GM13977 (cell line): ENCODE measurements around the gene SIX2.

Experiments
- DNase-seq: peaks from one replicate; pipeline ENCODE4 v3.0.0; 2012; ENCODE audit warnings: low spot score
- in situ Hi-C: fragments of 300-500 bp; cut with MboI; formaldehyde crosslinking; loops from one replicate; pipeline ENCODE4 v1.12.0; 2022; ENCODE audit warnings: low sequenced_read_pairs, low pct_unique_long_range_greater_than_20kb, mixed read lengths, inconsistent platforms; ENCODE audit not compliant: unreplicated experiment
- TF ChIP-seq, protein P1 (sequence below): IDR thresholded peaks from 2 replicates; pipeline ENCODE4 v1.5.1; 2012; ENCODE audit warnings: mild to moderate bottlenecking, control low read depth; ENCODE audit not compliant: insufficient read depth; ENCODE audit errors: extremely low read depth, missing control alignments

SIX2 gene

DNA sequence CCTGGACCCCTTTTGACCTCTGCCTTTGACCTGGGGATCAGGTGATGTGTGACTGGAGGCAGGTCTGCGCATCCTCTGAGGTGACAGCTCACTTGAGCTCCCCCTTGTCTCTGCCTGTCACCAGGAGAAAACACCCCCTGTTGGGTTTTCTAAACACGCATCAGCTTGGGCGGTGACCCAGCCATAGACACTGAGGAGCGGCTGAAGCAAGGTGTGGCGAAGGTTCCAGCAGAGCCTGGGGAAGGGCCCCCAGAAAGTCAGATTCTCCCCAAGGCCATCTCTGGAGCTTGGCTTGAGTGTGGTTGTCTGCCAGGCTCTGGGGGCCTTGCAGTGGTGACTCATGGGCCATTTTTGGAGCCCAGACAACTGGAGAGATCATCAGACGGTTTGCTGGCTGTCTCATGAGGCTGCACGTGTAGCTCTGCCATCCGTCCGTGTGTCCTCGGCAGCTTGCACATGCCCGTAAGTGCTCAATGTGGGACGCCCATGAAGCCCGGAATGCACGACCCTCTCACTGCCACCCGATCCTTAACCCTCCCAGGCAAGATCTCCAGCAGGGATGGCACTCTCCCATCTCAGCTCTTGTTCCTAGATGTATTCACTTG, 38.3 kb downstream of the SIX2 start:
- in situ Hi-C loops: no loop called here
- TF ChIP-seq, protein P1, sequence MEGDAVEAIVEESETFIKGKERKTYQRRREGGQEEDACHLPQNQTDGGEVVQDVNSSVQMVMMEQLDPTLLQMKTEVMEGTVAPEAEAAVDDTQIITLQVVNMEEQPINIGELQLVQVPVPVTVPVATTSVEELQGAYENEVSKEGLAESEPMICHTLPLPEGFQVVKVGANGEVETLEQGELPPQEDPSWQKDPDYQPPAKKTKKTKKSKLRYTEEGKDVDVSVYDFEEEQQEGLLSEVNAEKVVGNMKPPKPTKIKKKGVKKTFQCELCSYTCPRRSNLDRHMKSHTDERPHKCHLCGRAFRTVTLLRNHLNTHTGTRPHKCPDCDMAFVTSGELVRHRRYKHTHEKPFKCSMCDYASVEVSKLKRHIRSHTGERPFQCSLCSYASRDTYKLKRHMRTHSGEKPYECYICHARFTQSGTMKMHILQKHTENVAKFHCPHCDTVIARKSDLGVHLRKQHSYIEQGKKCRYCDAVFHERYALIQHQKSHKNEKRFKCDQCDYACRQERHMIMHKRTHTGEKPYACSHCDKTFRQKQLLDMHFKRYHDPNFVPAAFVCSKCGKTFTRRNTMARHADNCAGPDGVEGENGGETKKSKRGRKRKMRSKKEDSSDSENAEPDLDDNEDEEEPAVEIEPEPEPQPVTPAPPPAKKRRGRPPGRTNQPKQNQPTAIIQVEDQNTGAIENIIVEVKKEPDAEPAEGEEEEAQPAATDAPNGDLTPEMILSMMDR: no peak
- no peak for DNase-seq

DNA sequence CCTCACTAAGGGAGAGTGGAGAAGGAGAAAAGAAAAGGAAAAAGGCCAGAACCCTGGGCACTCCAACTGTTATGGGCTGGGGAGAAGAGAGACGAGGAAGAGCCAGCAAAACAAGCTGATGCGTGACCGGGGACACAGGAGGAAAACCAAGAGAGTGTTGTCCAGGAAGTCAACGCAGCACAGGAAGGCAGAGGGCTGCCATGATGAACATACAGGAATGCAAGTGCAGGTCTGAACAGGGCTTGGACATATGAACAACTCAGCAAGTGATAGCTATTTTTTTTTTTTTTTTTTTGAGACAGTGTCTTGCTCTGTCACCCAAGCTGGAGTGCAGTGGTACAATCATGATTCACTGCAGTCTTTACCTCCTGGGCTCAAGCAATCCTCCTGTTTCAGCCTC, 39.3 kb downstream of the SIX2 start:
- no peak for DNase-seq
- TF ChIP-seq, protein P1: no peak
- in situ Hi-C loops: no loop called here

DNA sequence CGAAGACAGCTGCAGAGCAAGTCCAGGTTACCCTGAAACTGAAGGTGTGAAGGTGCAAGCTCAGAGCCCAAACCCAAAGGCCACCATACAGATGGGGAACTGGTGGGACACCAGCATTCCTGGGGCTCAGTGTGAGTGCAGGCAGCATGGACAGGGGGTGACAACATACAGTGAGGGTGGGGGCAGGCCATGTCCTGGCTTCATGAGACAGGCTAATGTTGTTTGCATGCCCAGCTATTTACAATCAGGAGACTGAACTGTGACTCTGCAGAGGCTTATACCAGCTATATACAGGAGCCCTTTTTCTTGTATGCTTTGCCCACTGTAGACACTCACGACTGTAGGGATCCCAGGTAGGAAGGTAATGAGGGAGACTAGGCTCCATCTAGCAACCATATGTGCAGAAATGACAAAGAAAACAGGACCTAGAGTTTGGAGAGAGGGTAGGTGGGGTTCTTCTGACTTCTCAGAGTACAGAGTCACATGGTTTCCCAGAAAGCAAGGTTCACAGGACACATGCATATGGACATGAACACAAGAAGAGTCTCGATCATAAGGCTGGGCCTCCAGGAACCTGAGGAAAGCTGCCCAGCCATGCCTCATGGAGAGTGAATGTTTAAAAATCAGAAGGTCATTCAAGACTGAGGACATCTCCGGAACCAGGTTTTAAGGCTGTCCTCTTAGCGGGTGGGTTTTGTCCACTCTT, 41.4 kb downstream of the SIX2 start:
- in situ Hi-C loops: no loop called here
- DNase-seq: no peak
- TF ChIP-seq, protein P1: no peak

DNA sequence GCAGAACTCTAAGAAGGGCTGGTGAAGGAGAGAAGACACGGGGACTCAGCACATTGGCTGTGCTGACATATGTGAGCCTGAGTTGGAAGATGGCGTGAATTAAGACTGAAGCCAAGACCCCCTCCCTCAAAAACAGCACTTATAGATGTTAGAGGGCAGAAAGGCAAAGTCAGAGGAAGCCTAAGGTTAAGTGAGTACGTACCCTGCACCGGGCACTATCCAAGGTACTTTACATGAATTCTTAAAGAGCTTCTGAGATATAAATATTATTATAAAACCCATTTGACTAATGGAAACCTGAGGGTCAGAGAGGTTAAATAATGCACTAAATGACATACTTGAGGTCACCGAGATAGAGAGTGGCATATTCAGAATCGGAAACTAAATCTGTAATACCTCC, 42.2 kb downstream of the SIX2 start:
- TF ChIP-seq, protein P1: no peak
- no peak for DNase-seq
- in situ Hi-C loops: no loop called here

DNA sequence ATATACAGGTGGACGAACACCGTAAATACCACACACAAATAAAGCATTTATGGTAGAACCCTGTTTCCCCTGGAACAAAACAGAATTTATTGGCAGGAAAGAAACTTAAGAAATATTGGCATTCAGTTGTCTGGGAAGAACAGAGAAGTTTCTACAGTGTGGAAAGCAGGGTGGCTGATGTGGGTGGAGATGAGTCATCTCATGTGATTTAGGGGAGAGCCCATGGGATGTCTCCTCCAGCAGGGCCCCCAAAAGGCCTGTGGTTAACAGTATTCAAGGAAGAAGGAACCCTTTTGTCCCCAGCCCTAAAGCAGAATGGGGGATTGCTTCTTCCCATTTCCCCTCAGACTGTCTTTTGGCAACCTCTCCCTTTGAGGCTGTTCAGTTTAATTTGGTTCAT, 43.6 kb downstream of the SIX2 start:
- no peak for DNase-seq
- in situ Hi-C loops: no loop called here
- TF ChIP-seq, protein P1: no peak

DNA sequence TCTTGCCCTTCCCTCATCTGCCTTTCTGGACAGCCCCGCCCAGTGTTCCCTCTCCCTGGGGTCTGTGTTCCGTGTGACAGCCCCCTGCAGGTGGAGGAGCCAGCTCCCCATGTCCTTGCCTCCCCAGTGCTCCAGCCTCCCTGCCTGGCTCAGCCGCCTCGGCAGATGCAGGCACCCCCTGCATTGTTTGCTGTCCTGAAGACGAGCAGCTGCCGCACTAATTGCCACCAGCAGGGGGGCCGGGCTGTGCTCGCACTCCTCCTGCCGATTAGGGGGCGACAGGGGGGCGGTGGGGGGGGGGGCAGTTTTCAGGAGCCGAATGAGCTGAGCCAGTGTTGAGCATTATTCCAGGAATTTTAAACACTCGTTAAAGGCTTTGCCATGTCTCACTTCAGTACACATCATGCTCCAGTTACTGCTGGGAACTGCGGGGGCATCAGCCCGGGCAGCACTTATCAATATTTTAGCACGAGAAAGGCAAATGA, 44.5 kb downstream of the SIX2 start:
- TF ChIP-seq, protein P1: peak; percentile 25
- in situ Hi-C loops: no loop called here
- DNase-seq: no peak
